Measurements from ENCODE around the gene APMAP.
"Not testable (repeated sequence)": the region's sequence is repeated elsewhere in the genome, so short reads cannot be mapped to it uniquely, and the experiment has no call there.

The APMAP gene

DNA sequence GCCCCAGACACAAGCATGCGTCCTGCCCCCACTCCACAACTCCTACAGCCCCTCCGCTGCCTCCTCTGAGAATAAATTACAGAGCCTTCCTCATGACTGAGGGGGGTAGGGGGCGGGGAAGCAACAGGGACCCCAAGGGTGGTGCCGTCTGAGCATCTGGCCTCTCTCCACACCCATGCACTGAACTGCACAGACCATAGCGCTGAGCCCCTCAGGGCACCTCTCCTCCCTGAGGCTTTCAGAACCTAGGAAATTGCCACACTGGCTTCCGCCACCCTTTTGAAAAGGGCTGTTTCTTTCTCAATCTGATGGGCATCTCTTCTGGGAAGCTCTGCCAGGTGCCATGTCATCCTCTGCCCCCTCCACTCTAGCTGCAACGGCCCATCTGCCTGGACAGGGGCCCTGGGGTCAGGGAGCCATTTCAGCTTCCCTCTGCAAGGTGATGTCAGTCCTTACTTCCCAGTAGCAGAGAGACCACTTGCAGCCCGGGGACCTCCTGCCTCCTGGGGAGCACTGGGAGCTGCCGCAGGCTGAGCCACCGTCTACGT, 40.9 kb downstream of the APMAP start:
- no peak overlapping the region for H3K4me3 ChIP-seq (ENCODE audit: low read depth, low read length)
- TF ChIP-seq, protein P1, sequence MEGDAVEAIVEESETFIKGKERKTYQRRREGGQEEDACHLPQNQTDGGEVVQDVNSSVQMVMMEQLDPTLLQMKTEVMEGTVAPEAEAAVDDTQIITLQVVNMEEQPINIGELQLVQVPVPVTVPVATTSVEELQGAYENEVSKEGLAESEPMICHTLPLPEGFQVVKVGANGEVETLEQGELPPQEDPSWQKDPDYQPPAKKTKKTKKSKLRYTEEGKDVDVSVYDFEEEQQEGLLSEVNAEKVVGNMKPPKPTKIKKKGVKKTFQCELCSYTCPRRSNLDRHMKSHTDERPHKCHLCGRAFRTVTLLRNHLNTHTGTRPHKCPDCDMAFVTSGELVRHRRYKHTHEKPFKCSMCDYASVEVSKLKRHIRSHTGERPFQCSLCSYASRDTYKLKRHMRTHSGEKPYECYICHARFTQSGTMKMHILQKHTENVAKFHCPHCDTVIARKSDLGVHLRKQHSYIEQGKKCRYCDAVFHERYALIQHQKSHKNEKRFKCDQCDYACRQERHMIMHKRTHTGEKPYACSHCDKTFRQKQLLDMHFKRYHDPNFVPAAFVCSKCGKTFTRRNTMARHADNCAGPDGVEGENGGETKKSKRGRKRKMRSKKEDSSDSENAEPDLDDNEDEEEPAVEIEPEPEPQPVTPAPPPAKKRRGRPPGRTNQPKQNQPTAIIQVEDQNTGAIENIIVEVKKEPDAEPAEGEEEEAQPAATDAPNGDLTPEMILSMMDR (IDR thresholded peaks at IDR 0.05; ENCODE audit: low read depth, low read length, missing control alignments) = no peak
- no peak for DNase-seq (ENCODE audit: low read depth)

GRCh38 chr20:24950836-24951525, 41.6 kb downstream of the APMAP start:
- no peak overlapping the region for H3K4me3 ChIP-seq (ENCODE audit: low read depth, low read length)
- no peak for DNase-seq (ENCODE audit: low read depth)
- TF ChIP-seq, protein P1 (IDR thresholded peaks at IDR 0.05; ENCODE audit: low read depth, low read length, missing control alignments) = no peak

DNA sequence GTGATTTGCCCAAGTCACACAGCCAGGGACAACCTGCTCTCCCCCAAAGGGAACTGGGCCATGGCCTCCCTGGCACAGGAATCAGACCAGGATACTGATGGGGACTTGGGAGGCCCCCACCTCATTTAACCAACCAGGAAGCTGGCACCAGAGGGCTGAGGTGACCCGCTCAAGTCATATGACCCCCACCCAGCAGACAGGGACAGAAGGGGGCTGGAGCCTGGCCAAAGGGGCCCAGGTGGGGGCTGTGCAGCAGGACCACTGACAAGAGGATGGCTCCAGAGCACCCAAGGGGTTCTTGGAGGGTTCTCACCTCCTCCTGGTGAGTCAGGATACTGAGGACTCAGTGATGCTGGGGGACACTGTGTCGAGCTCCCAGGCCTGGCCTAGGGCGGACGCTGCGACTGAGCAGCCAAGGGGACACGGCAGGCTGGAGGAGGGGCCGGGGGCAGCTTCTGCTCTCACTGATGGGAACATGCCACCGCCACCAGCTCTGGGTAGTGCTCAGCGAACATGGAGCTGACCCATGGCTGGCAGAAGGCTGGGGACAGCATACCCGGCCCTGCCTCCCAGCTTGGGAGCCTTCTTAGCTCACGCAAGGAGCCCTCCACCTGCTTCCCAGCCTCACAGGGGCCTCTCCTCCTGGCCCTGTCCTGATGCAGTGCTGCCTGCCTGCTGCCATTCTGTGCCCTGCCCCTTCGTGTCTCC, 42.3 kb downstream of the APMAP start:
- H3K4me3 ChIP-seq (ENCODE audit: low read depth, low read length) = no peak overlapping the region

DNA sequence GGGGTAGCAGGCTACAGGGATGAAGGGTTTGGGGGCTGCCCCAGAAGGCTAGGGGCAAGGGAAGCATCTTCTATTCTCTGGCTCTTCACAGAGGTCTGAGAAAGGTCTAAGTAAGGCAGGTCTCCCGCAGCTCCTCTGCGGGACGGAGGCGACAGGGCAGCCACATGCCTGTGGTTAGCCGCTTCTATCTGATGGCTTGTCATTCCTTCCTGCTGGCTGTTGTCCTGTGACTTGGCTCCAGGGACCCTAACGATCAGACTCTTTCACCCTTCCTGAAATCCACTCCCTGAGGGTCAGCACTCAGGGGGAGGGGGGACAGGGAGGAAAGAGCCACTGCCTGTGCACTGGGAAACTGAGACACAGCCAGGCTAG, 42.8 kb downstream of the APMAP start:
- DNase-seq (ENCODE audit: low read depth) = no peak
- TF ChIP-seq, protein P1 (IDR thresholded peaks at IDR 0.05; ENCODE audit: low read depth, low read length, missing control alignments) = no peak
- H3K4me3 ChIP-seq (ENCODE audit: low read depth, low read length) = no peak overlapping the region

More for the DNA sequence above, 42.3 kb downstream of the APMAP start:
- no peak for DNase-seq (ENCODE audit: low read depth)
- TF ChIP-seq, protein P1 (IDR thresholded peaks at IDR 0.05; ENCODE audit: low read depth, low read length, missing control alignments) = no peak

DNA sequence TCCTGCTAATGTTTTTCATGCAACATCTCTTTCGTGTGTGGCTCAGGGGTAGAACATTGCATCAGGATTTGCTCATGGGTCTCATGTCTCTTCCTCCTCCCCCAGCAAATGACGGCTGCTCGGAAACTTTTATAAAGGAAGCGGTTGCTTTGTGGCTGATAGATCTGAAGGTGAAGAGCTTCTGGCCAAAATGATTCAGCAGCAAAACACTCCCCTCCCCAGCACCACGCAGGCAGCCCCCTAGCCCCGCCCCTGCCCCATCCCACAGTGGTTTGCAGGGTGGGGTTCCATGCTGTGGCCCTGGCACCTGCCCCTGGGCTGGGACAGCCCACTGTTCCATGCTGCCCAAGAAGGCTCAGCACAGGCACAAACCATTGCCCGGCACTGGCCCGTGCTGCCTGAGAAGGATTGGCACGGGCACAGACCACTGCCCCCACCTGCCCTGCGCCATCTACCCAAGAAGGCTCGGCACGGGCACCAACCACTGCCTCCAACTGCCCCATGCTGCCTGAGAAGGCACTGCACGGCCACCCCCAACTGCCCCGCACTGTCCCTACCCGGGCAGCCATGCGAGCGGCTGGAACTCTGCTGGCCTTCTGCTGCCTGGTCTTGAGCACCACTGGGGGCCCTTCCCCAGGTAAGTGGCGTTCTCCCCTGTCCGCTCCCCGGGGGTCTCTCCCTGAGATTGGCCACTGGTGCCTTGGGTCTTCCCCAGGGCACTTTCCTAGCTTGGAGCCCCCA, 43.4 kb downstream of the APMAP start, which contains the start of gene CST7:
Gene CST7, plus strand, starts transcription at position 331 of the 741 bp plus-strand sequence. Its CDS starts 237 bp downstream, at position 568.
- TF ChIP-seq, protein P1 (IDR thresholded peaks at IDR 0.05; ENCODE audit: low read depth, low read length, missing control alignments) = no peak
- DNase-seq (ENCODE audit: low read depth) = no peak
- H3K4me3 ChIP-seq (ENCODE audit: low read depth, low read length) = no peak within 1 kb of the TSS

GRCh38 chr20:24948396-24948938, 44.1 kb downstream of the APMAP start:
- not testable (repeated sequence) for H3K4me3 ChIP-seq (ENCODE audit: low read depth, low read length); DNase-seq (ENCODE audit: low read depth)

DNA sequence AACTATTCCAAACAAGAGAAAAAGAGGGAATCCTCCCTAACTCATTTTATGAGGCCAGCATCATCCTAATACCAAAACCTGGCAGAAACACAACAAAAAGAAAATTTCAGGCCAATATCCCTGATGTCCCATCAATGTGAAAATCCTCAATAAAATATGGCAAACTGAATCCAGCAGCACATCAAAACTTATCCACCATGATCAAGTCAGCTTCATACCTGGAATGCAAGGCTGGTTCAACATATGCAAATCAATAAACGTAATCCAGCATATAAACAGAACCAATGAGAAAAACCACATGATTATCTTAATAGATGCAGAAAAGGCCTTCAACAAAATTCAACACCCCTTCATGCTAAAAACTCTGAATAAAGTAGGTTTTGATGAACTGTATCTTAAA, 46.2 kb downstream of the APMAP start:
- H3K4me3 ChIP-seq (ENCODE audit: low read depth, low read length); DNase-seq (ENCODE audit: low read depth): not testable (repeated sequence)

All from GM12864 (cell line).